HepG2 (cell line): ENCODE data around the gene EIF4G2. TPM values are rescaled to one million over a fixed set of nuclear protein-coding genes. Genes with fewer than 3 reads are reported as not detected.
A peak's percentile ranks its signal among the peaks of the same experiment; 100 is the strongest.

ENCODE experiments used
- AHR ChIP-seq: IDR thresholded peaks from 2 replicates; pipeline ENCODE4 v1.6.1; 2018; ENCODE audit warnings: missing genetic modification reagents, missing compliant biosample characterization
- CAMTA2 ChIP-seq: sonication (generic); formaldehyde crosslinking; IDR thresholded peaks from 2 replicates; pipeline ENCODE4 v1.4.0; 2020; ENCODE audit warnings: mild to moderate bottlenecking, missing genetic modification reagents, borderline replicate concordance
- CHD2 ChIP-seq: IDR thresholded peaks from 2 replicates; pipeline ENCODE4 v1.6.1; 2011; ENCODE audit warnings: low read depth, low read length, improper control_type of control experiment
- EP300 ChIP-seq, 3 experiments: sonication (generic) in 1 of 3; formaldehyde crosslinking in 1 of 3; IDR thresholded peaks; 2 replicates each; pipeline versions ENCODE4 v1.5.1 to v1.6.1; 2011 to 2020; ENCODE audit warnings: low read depth in 2 of 3, low read length in 2 of 3, borderline replicate concordance in 1 of 3, improper control_type of control experiment in 1 of 3, mild to moderate bottlenecking in 1 of 3, missing genetic modification reagents in 1 of 3, moderate library complexity in 1 of 3
- HNF4G ChIP-seq, 2 experiments: sonication (generic) in 1 of 2; formaldehyde crosslinking in 1 of 2; IDR thresholded peaks; 2 replicates each; pipeline versions ENCODE4 v1.4.0 to v1.6.1; 2011 to 2020; ENCODE audit warnings: borderline replicate concordance in 2 of 2, low read depth in 2 of 2, mild to moderate bottlenecking in 2 of 2, low read length in 1 of 2, missing genetic modification reagents in 1 of 2, moderate library complexity in 1 of 2
- KDM2A ChIP-seq: sonication (generic); formaldehyde crosslinking; IDR thresholded peaks from 2 replicates; pipeline ENCODE4 v1.4.0; 2020; ENCODE audit warnings: low read depth, missing genetic modification reagents, borderline replicate concordance
- KLF13 ChIP-seq: sonication (generic); formaldehyde crosslinking; IDR thresholded peaks from 2 replicates; pipeline ENCODE4 v1.4.0; 2020; ENCODE audit warnings: mild to moderate bottlenecking, missing genetic modification reagents
- KLF15 ChIP-seq: sonication (generic); formaldehyde crosslinking; IDR thresholded peaks from 2 replicates; pipeline ENCODE4 v1.8.1; 2023; ENCODE audit warnings: borderline replicate concordance, mild to moderate bottlenecking, inconsistent platforms, missing genetic modification reagents, mixed read lengths
- RFX5 ChIP-seq: IDR thresholded peaks from 2 replicates; pipeline ENCODE4 v1.6.1; 2011; ENCODE audit warnings: low read depth, low read length, improper control_type of control experiment
- SMAD1 ChIP-seq: sonication (generic); formaldehyde crosslinking; IDR thresholded peaks from 2 replicates; pipeline ENCODE4 v1.4.0; 2020; ENCODE audit warnings: missing genetic modification reagents, low read depth, mild to moderate bottlenecking, borderline replicate concordance
- SMAD3 ChIP-seq: sonication (generic); formaldehyde crosslinking; IDR thresholded peaks from 2 replicates; pipeline ENCODE4 v1.4.0; 2020; ENCODE audit warnings: missing genetic modification reagents
- YEATS2 ChIP-seq: sonication (generic); formaldehyde crosslinking; IDR thresholded peaks from 2 replicates; pipeline ENCODE4 v1.4.0; 2020; ENCODE audit warnings: missing genetic modification reagents, borderline replicate concordance
- ZNF33B ChIP-seq: sonication (generic); formaldehyde crosslinking; IDR thresholded peaks from 2 replicates; pipeline ENCODE4 v1.5.1; 2020; ENCODE audit warnings: mild to moderate bottlenecking, missing genetic modification reagents
- ZNF530 ChIP-seq: sonication (generic); formaldehyde crosslinking; IDR thresholded peaks from 2 replicates; pipeline ENCODE4 v1.5.0; 2020; ENCODE audit warnings: low read depth, mild to moderate bottlenecking, missing genetic modification reagents
- ZNF720 ChIP-seq: sonication (generic); formaldehyde crosslinking; IDR thresholded peaks from 2 replicates; pipeline ENCODE4 v1.4.0; 2020; ENCODE audit warnings: missing genetic modification reagents
- ZNF839 ChIP-seq: sonication (generic); formaldehyde crosslinking; IDR thresholded peaks from 2 replicates; pipeline ENCODE4 v1.4.0; 2020; ENCODE audit warnings: missing genetic modification reagents, mild to moderate bottlenecking, borderline replicate concordance
- ZSCAN9 ChIP-seq: IDR thresholded peaks from 2 replicates; pipeline ENCODE4 v1.6.1; 2016; ENCODE audit warnings: borderline replicate concordance
- polyA plus RNA-seq, 8 experiments: library from polyadenylated mRNA; depleted of rRNA in 3 of 8; stranded (reverse) in 7 of 8; unstranded in 1 of 8; fragments of >200 nt; fragmentation: Illumina TruSeq in 4 of 8; extraction: Trizol in 4 of 8; gene quantifications; 2 replicates each; pipeline versions ENCODE4 v1.2.1 to v1.2.3, GENCODE V29; 2011 to 2016; ENCODE audit warnings: low read depth in 4 of 8, missing spikeins in 1 of 8, mixed read lengths in 1 of 8; ENCODE audit not compliant: insufficient read depth in 1 of 8
- total RNA-seq, 5 experiments: library from RNA; depleted of rRNA; stranded (reverse); fragments of >200 nt; fragmentation: Illumina TruSeq; extraction: Trizol; gene quantifications; 2 replicates each; pipeline ENCODE4 v1.2.3, GENCODE V29; 2016; ENCODE audit warnings: low read depth in 1 of 5
- TF ChIP-seq, protein P1 (sequence below), 2 experiments: sonication (generic) in 1 of 2; formaldehyde crosslinking in 1 of 2; IDR thresholded peaks; 2 replicates each; pipeline versions ENCODE4 v1.6.1 to v1.9.0; 2014 to 2022; ENCODE audit warnings: antibody characterized with exemption in 1 of 2, borderline replicate concordance in 1 of 2, inconsistent platforms in 1 of 2, low read depth in 1 of 2, missing genetic modification reagents in 1 of 2

The EIF4G2 gene
- total and polyA plus RNA-seq, 2 of the 13 experiments (the other 11 are each of a cell fraction or from before 2014, with no cell fraction given): 362 to 546 TPM

DNA sequence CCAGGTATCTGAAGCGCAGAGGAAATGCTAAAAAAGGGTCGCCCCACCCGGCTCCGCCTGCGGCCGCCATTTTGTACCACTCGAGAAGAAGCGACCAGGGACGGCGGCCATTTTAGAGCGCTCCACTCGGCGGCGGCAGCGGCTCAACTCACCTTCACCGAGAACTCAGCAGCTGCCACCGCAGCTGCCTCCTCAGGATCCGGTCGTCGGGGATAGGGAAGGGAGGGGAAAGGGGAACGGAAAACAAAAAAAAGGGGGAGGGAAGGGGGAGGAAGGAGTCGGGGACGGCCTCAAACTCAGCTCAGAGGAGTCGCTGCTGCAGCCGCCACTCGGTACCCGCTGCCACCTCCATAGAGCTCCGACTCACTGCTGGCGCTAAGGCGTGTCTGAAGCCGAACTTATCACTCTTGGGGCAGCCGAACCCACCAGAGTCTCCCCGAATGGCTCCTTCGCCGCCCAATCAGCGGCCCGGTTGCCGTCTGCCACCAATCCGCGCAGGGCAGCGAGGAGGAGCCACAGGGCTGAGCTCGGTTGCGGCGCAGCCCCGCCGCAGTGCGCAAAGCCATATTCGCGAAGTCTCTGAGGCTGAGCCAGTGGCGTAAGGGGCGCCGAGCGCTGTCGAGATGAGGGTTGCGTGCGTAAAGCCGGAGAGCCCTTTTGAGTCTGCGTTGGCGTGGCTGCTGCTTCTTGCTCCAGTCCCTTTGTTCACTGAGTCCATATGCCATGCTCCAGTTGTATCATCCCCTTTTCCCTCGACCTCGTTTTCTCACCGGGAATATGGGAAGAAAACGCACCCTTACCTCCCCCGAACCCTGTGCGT, at the start of gene EIF4G2 (continued):
- TF ChIP-seq, protein P1, sequence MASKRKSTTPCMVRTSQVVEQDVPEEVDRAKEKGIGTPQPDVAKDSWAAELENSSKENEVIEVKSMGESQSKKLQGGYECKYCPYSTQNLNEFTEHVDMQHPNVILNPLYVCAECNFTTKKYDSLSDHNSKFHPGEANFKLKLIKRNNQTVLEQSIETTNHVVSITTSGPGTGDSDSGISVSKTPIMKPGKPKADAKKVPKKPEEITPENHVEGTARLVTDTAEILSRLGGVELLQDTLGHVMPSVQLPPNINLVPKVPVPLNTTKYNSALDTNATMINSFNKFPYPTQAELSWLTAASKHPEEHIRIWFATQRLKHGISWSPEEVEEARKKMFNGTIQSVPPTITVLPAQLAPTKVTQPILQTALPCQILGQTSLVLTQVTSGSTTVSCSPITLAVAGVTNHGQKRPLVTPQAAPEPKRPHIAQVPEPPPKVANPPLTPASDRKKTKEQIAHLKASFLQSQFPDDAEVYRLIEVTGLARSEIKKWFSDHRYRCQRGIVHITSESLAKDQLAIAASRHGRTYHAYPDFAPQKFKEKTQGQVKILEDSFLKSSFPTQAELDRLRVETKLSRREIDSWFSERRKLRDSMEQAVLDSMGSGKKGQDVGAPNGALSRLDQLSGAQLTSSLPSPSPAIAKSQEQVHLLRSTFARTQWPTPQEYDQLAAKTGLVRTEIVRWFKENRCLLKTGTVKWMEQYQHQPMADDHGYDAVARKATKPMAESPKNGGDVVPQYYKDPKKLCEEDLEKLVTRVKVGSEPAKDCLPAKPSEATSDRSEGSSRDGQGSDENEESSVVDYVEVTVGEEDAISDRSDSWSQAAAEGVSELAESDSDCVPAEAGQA (IDR thresholded peaks at IDR 0.05; ENCODE audit: low read depth): peak; percentile 95
- TF ChIP-seq, protein P1 (CRISPR knock-in tag; IDR thresholded peaks at IDR 0.05; ENCODE audit: borderline replicate concordance): 0 out of 2 replicates have a peak, but pooled peaks have one; percentile 20
- TF ChIP-seq SMAD3 (CRISPR knock-in tag): peak; percentile 84; the same call in 1 of the 2 replicates
- no peak for TF ChIP-seq SMAD1
- TF ChIP-seq CHD2: peak; percentile 41; the same call in 1 of the 2 replicates
- peak; percentile 86; the same call in 1 of the 2 replicates for TF ChIP-seq KDM2A (CRISPR knock-in tag)
- TF ChIP-seq YEATS2 (CRISPR knock-in tag): peak; percentile 74; the same call in 1 of the 2 replicates
- TF ChIP-seq RFX5: peak; percentile 74
- TF ChIP-seq EP300 (IDR thresholded peaks at IDR 0.05; ENCODE audit: low read depth in 2 of 2, low read length in 2 of 2): 0 out of 4 replicates have a peak, but pooled peaks of 1 of the 2 experiments have one; percentile 40
- TF ChIP-seq EP300 (CRISPR knock-in tag; IDR thresholded peaks at IDR 0.05; ENCODE audit: borderline replicate concordance): no peak
- 0 out of 2 replicates have a peak, but pooled peaks have one; percentile 67 for TF ChIP-seq ZNF33B (CRISPR knock-in tag)
- no peak for TF ChIP-seq ZNF530
- peak; percentile 89; the same call in 1 of the 2 replicates for TF ChIP-seq ZSCAN9 (CRISPR knock-in tag)
- TF ChIP-seq KLF15 (CRISPR knock-in tag): peak; percentile 42; the same call in 1 of the 2 replicates
- 0 out of 2 replicates have a peak, but pooled peaks have one; percentile 52 for TF ChIP-seq AHR
- no peak for TF ChIP-seq KLF13 (CRISPR knock-in tag)
- TF ChIP-seq ZNF720 (CRISPR knock-in tag): no peak
- TF ChIP-seq HNF4G (IDR thresholded peaks at IDR 0.05; ENCODE audit: borderline replicate concordance, low read depth, low read length): no peak
- TF ChIP-seq HNF4G (CRISPR knock-in tag; IDR thresholded peaks at IDR 0.05; ENCODE audit: borderline replicate concordance, low read depth): no peak; the same call in 1 of the 2 replicates
- no peak; the same call in 1 of the 2 replicates for TF ChIP-seq CAMTA2
- peak; percentile 62; the same call in 1 of the 2 replicates for TF ChIP-seq ZNF839 (CRISPR knock-in tag)
